ENCODE data around the gene TTI1. TPM values are rescaled to one million over a fixed set of nuclear protein-coding genes. Genes with fewer than 3 reads are reported as not detected.

TTI1 gene
- total and polyA plus RNA-seq, 2 of the 13 experiments (the other 11 are each of a cell fraction or from before 2014, with no cell fraction given) = 22.9 to 39.8 TPM

DNA sequence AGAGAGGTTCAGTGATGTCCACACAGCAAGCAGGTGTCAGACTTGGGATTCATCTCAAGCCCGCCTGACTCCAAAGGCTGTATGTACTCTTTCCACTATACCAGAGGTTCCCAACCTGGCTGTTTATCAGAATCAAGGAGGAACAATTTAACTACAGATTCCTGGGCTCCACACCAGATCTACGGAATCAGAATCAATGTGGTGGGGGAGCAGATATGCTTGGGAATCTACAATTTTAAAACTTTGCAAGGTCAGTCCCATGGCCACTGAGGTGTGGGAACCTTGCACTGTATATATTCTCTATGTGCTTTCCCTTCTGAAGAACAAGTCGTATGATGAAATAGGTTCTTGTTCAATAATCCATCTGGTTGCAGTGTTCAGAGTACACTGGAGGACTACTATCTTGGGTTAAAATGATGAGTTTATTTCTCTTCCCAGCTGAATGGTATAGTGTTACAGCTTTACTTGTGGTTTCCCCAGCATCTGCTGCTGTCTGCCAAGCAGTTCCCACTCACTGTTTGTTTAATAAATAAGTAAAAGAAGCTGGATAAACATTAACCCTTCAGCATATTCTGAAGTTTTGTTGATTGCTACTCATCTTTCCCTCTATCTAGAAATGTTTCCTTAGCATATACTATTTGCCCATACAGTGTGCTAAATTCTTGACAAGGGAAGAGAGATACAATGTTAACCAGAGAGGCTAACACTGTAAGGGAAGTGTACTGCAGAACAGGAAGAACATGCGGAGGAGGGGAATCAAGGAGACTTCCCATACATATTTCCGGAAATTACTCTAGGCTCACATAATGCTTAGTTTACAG, 9.9 kb downstream of the TTI1 start (continued):
- TF ChIP-seq, protein P1, sequence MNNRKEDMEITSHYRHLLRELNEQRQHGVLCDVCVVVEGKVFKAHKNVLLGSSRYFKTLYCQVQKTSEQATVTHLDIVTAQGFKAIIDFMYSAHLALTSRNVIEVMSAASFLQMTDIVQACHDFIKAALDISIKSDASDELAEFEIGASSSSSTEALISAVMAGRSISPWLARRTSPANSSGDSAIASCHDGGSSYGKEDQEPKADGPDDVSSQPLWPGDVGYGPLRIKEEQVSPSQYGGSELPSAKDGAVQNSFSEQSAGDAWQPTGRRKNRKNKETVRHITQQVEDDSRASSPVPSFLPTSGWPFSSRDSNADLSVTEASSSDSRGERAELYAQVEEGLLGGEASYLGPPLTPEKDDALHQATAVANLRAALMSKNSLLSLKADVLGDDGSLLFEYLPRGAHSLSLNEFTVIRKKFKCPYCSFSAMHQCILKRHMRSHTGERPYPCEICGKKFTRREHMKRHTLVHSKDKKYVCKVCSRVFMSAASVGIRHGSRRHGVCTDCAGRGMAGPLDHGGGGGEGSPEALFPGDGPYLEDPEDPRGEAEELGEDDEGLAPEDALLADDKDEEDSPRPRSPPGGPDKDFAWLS (CRISPR knock-in tag; IDR thresholded peaks at IDR 0.05; ENCODE audit: borderline replicate concordance) = no peak
- TF ChIP-seq SRSF9 (IDR thresholded peaks at IDR 0.05; ENCODE audit: borderline replicate concordance, insufficient read depth, low read depth, low read length, poor library complexity, severe bottlenecking) (no peak), GLI4 (CRISPR knock-in tag; IDR thresholded peaks at IDR 0.05; ENCODE audit: borderline replicate concordance) (no peak), ZNF30 (CRISPR knock-in tag; IDR thresholded peaks at IDR 0.05) (no peak), ZNF230 (CRISPR knock-in tag; IDR thresholded peaks at IDR 0.05) (no peak), JDP2 (CRISPR knock-in tag; IDR thresholded peaks at IDR 0.05; ENCODE audit: borderline replicate concordance) (no peak), ZNF367 (CRISPR knock-in tag; IDR thresholded peaks at IDR 0.05; ENCODE audit: borderline replicate concordance) (no peak), ATM (IDR thresholded peaks at IDR 0.05; ENCODE audit: borderline replicate concordance) (no peak), ZNF232 (CRISPR knock-in tag; IDR thresholded peaks at IDR 0.05; ENCODE audit: borderline replicate concordance) (no peak), ELF1 (CRISPR knock-in tag; IDR thresholded peaks at IDR 0.05) (no peak), ZNF292 (CRISPR knock-in tag; IDR thresholded peaks at IDR 0.05; ENCODE audit: borderline replicate concordance, low read depth) (no peak), ZEB1 (IDR thresholded peaks at IDR 0.05; ENCODE audit: insufficient replicate concordance, low read depth) (no peak), BRCA1 (CRISPR knock-in tag; IDR thresholded peaks at IDR 0.05) (no peak), ZFP1 (CRISPR knock-in tag; IDR thresholded peaks at IDR 0.05) (0 out of 2 replicates have a peak, but pooled peaks have one; percentile 37), ZBTB7B (CRISPR knock-in tag; IDR thresholded peaks at IDR 0.05) (0 out of 2 replicates have a peak, but pooled peaks have one; percentile 15), YEATS4 (CRISPR knock-in tag; IDR thresholded peaks at IDR 0.05; ENCODE audit: borderline replicate concordance) (no peak), ZMYM3 (CRISPR knock-in tag; IDR thresholded peaks at IDR 0.05) (no peak), KDM5A (IDR thresholded peaks at IDR 0.05; ENCODE audit: borderline replicate concordance, low read length) (no peak), ZNF337 (CRISPR knock-in tag; IDR thresholded peaks at IDR 0.05; ENCODE audit: borderline replicate concordance, low read depth) (no peak), SMAD9 (CRISPR knock-in tag; IDR thresholded peaks at IDR 0.05) (no peak), ZNF3 (CRISPR knock-in tag; IDR thresholded peaks at IDR 0.05) (peak; percentile 79), DMAP1 (CRISPR knock-in tag; IDR thresholded peaks at IDR 0.05) (no peak), TBL1XR1 (IDR thresholded peaks at IDR 0.05; ENCODE audit: borderline replicate concordance, low read length, partially characterized antibody) (no peak)
- TF ChIP-seq, protein P2, sequence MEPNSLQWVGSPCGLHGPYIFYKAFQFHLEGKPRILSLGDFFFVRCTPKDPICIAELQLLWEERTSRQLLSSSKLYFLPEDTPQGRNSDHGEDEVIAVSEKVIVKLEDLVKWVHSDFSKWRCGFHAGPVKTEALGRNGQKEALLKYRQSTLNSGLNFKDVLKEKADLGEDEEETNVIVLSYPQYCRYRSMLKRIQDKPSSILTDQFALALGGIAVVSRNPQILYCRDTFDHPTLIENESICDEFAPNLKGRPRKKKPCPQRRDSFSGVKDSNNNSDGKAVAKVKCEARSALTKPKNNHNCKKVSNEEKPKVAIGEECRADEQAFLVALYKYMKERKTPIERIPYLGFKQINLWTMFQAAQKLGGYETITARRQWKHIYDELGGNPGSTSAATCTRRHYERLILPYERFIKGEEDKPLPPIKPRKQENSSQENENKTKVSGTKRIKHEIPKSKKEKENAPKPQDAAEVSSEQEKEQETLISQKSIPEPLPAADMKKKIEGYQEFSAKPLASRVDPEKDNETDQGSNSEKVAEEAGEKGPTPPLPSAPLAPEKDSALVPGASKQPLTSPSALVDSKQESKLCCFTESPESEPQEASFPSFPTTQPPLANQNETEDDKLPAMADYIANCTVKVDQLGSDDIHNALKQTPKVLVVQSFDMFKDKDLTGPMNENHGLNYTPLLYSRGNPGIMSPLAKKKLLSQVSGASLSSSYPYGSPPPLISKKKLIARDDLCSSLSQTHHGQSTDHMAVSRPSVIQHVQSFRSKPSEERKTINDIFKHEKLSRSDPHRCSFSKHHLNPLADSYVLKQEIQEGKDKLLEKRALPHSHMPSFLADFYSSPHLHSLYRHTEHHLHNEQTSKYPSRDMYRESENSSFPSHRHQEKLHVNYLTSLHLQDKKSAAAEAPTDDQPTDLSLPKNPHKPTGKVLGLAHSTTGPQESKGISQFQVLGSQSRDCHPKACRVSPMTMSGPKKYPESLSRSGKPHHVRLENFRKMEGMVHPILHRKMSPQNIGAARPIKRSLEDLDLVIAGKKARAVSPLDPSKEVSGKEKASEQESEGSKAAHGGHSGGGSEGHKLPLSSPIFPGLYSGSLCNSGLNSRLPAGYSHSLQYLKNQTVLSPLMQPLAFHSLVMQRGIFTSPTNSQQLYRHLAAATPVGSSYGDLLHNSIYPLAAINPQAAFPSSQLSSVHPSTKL (CRISPR knock-in tag; IDR thresholded peaks at IDR 0.05) = peak; percentile 52; the same call in 1 of the 2 replicates
- TF ChIP-seq, protein P3, sequence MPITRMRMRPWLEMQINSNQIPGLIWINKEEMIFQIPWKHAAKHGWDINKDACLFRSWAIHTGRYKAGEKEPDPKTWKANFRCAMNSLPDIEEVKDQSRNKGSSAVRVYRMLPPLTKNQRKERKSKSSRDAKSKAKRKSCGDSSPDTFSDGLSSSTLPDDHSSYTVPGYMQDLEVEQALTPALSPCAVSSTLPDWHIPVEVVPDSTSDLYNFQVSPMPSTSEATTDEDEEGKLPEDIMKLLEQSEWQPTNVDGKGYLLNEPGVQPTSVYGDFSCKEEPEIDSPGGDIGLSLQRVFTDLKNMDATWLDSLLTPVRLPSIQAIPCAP (CRISPR knock-in tag; IDR thresholded peaks at IDR 0.05; ENCODE audit: low read depth) = no peak

Measured in HepG2 (cell line).